Measurements from ENCODE around the gene CHTF18. TPM values are rescaled to one million over a fixed set of nuclear protein-coding genes. Genes with fewer than 3 reads are reported as not detected.

CHTF18 gene
- total RNA-seq, 1 experiment from 2014 or later = 120 TPM

DNA sequence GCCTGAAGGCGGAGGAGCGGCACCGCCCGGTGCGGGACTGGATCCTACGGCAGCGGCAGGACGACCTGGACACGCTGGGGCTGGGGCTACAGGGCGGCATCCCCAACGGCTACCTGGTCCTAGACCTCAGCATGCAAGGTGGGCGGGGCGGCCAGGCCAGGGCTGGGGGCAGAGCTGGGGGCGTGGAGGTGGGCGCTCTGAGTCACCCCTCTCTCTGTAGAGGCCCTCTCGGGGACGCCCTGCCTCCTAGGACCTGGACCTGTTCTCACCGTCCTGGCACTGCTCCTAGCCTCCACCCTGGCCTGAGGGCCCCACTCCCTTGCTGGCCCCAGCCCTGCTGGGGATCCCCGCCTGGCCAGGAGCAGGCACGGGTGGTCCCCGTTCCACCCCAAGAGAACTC lies 20.0 kb upstream of the CHTF18 start:
- peaks cover 5% of the 10 kb centered on the region for H3K27me3 Mint-ChIP-seq (ENCODE audit: low read depth)
- H3K23me2 ChIP-seq (ENCODE audit: insufficient read length, low read depth, low read length, poor library complexity, severe bottlenecking) = no peaks in the 10 kb centered on the region
- H4K20me1 ChIP-seq (ENCODE audit: control insufficient read depth, insufficient read depth, insufficient read length) = no peaks in the 10 kb centered on the region
- no peaks in the 10 kb centered on the region; a peak in 1 of 5 replicates for H3K9me3 Mint-ChIP-seq
- H2BK15ac ChIP-seq (ENCODE audit: low read depth, low read length) = no peak overlapping the region
- H2AK5ac ChIP-seq (ENCODE audit: insufficient read length, low read length) = no peak overlapping the region
- H3K4me1 ChIP-seq (ENCODE audit: insufficient read depth, low read length) = no peaks in the 10 kb centered on the region
- no peak overlapping the region for H4K5ac ChIP-seq (ENCODE audit: insufficient read length, low read depth, low read length)
- H3K27me3 ChIP-seq (ENCODE audit: insufficient read depth, low read length) = no peaks in the 10 kb centered on the region
- peaks cover 0 to 3% of the 10 kb centered on the region in 2 experiments; a peak in 1 of 4 replicates for H3K4me1 Mint-ChIP-seq
- no peak overlapping the region for H3T11ph ChIP-seq (ENCODE audit: low read length)
- H3K23ac ChIP-seq (ENCODE audit: insufficient read length, low read depth, low read length) = no peak overlapping the region
- no peak overlapping the region for H2AFZ ChIP-seq (ENCODE audit: low read length)
- H3K14ac ChIP-seq (ENCODE audit: insufficient read depth, low read length) = no peak overlapping the region
- no peak overlapping the region for H4K91ac ChIP-seq (ENCODE audit: insufficient read length, low read depth, low read length)
- no peak overlapping the region for H3K27ac Mint-ChIP-seq
- H3K18ac ChIP-seq (ENCODE audit: insufficient read length, low read depth, low read length) = no peak overlapping the region
- no peaks in the 10 kb centered on the region for H3K79me2 ChIP-seq (ENCODE audit: insufficient read depth, low read length)
- no peak for DNase-seq
- H3K56ac ChIP-seq (ENCODE audit: insufficient read length, low read depth, low read length) = no peak overlapping the region
- no peaks in the 10 kb centered on the region for H3K79me1 ChIP-seq (ENCODE audit: insufficient read depth, low read depth, low read length, poor library complexity, severe bottlenecking)
- no peaks in the 10 kb centered on the region for H3K9me3 ChIP-seq (ENCODE audit: control insufficient read depth, low read depth, low read length)
- no peaks in the 10 kb centered on the region for H3K36me3 Mint-ChIP-seq (ENCODE audit: insufficient read depth in 1 of 3, low read depth in 3 of 3)
- no peak overlapping the region for H3K4ac ChIP-seq (ENCODE audit: low read depth, low read length)
- H2BK120ac ChIP-seq (ENCODE audit: low read depth, low read length, poor library complexity, severe bottlenecking) = no peak overlapping the region
- WGBS (ENCODE audit: extremely low coverage, insufficient read length, low lambda C conversion rate) = no CpG with 5 or more reads among the region's 21 CpGs
- H3K27ac ChIP-seq (ENCODE audit: insufficient read length, low read depth, low read length) = no peak overlapping the region
- no peak overlapping the region for H2BK5ac ChIP-seq (ENCODE audit: insufficient read length, low read length)
- no peak overlapping the region for H2BK20ac ChIP-seq (ENCODE audit: low read depth, low read length, poor library complexity, severe bottlenecking)
- no peak overlapping the region for H2BK12ac ChIP-seq (ENCODE audit: insufficient read length, low read depth, low read length)
- H3K4me3 Mint-ChIP-seq = no peak overlapping the region
- TF ChIP-seq, protein P1, sequence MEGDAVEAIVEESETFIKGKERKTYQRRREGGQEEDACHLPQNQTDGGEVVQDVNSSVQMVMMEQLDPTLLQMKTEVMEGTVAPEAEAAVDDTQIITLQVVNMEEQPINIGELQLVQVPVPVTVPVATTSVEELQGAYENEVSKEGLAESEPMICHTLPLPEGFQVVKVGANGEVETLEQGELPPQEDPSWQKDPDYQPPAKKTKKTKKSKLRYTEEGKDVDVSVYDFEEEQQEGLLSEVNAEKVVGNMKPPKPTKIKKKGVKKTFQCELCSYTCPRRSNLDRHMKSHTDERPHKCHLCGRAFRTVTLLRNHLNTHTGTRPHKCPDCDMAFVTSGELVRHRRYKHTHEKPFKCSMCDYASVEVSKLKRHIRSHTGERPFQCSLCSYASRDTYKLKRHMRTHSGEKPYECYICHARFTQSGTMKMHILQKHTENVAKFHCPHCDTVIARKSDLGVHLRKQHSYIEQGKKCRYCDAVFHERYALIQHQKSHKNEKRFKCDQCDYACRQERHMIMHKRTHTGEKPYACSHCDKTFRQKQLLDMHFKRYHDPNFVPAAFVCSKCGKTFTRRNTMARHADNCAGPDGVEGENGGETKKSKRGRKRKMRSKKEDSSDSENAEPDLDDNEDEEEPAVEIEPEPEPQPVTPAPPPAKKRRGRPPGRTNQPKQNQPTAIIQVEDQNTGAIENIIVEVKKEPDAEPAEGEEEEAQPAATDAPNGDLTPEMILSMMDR (conservative IDR thresholded peaks at IDR 0.05) = no peak
- no peak overlapping the region for H4K8ac ChIP-seq (replicated peaks; ENCODE audit: insufficient read length, low read depth, low read length)
- no peak overlapping the region for H3K4me2 ChIP-seq (ENCODE audit: insufficient read depth, insufficient read length, low read length)
- H3K9ac ChIP-seq (ENCODE audit: extremely low read depth, insufficient read length, low read length) = no peak overlapping the region
